ENCODE data around the gene GLI3. TPM values are rescaled to one million over a fixed set of nuclear protein-coding genes. Genes with fewer than 3 reads are reported as not detected.

GLI3 gene
- total RNA-seq, 2 experiments from 2014 or later, result not detected

GRCh38 chr7:42096681-42097561 lies 140.1 kb downstream of the GLI3 start:
- no peak overlapping the region for H3K27ac Mint-ChIP-seq
- TF ChIP-seq CTCF (IDR thresholded peaks at IDR 0.05), result no peak
- no peak for ATAC-seq
- H3K36me3 Mint-ChIP-seq (ENCODE audit: low read depth), result no peaks in the 10 kb centered on the region
- H3K27me3 Mint-ChIP-seq, result no peaks in the 10 kb centered on the region
- H3K4me3 Mint-ChIP-seq, result no peak overlapping the region
- POLR2A ChIA-PET, result no interaction called here
- no peaks in the 10 kb centered on the region for H3K9me3 Mint-ChIP-seq
- intact Hi-C loops (cut with micrococcal nuclease), result no loop called here
- H3K4me1 Mint-ChIP-seq (ENCODE audit: low read depth), result no peaks in the 10 kb centered on the region
- no peak for DNase-seq
- CTCF ChIA-PET, result no interaction called here

DNA sequence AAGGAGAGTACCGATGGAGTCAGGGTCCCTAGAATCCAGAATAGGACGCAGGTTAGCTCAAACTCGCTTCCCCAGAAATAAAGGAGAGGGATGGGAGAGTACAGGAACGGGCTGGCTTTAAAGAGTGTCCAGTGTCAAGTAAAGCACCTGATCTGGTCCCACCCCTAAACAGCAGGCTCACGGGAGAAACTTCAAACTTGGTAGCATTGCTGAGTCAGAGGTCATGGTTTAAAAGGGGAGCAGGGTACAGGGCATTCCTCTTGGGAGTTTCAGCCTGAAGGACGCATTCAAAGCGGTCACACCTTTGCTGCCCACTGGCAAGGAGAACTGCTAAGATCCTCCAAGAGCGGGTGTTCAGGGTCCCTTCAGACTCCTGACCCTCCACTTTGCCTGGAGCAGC lies 140.7 kb downstream of the GLI3 start:
- ChIA-PET CTCF (no interaction called here), POLR2A (no interaction called here)
- Mint-ChIP-seq H3K4me1 (ENCODE audit: low read depth) (no peaks in the 10 kb centered on the region), H3K36me3 (ENCODE audit: low read depth) (no peaks in the 10 kb centered on the region), H3K4me3 (no peak overlapping the region), H3K27ac (no peak overlapping the region), H3K27me3 (no peaks in the 10 kb centered on the region), H3K9me3 (no peaks in the 10 kb centered on the region)
- ATAC-seq (no peak), DNase-seq (no peak)
- TF ChIP-seq CTCF (IDR thresholded peaks at IDR 0.05), result no peak
- intact Hi-C loops (cut with micrococcal nuclease), result no loop called here

DNA sequence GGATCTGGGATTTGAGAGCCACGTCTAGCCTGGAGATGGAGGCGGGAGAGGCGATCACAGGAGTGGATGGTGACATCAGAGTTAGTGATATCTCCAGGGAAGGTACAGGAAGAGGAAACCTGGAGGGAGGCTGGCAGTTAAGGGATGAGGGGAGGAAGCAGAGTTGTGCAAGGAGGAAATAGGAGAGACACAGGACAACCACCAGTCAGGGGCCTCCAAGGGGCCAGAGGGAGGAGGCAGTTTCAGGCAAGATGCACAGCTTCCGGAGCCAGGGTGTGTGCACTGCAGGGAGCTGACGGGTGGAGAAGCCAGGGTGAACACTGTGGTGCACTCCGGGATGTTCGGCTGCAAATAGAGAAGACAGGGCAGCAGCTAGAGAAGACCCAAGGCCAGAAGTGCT lies 141.2 kb downstream of the GLI3 start:
- CTCF ChIA-PET, result no interaction called here
- Mint-ChIP-seq H3K36me3 (ENCODE audit: low read depth) (no peaks in the 10 kb centered on the region), H3K9me3 (no peaks in the 10 kb centered on the region), H3K4me3 (no peak overlapping the region), H3K27ac (no peak overlapping the region), H3K4me1 (ENCODE audit: low read depth) (no peaks in the 10 kb centered on the region), H3K27me3 (no peaks in the 10 kb centered on the region)
- intact Hi-C loops (cut with micrococcal nuclease), result no loop called here
- ATAC-seq (no peak), DNase-seq (no peak)
- POLR2A ChIA-PET, result no interaction called here
- no peak for TF ChIP-seq CTCF (IDR thresholded peaks at IDR 0.05)

- ChIA-PET POLR2A (no interaction called here), CTCF (no interaction called here)
- H3K36me3 Mint-ChIP-seq (ENCODE audit: low read depth), result no peaks in the 10 kb centered on the region
- no peak for TF ChIP-seq CTCF (IDR thresholded peaks at IDR 0.05)
- H3K27me3 Mint-ChIP-seq, result no peaks in the 10 kb centered on the region
- no peak overlapping the region for H3K27ac Mint-ChIP-seq
- ATAC-seq, result no peak
- intact Hi-C loops (cut with micrococcal nuclease), result no loop called here
- H3K4me3 Mint-ChIP-seq, result no peak overlapping the region
- DNase-seq, result no peak
- H3K9me3 Mint-ChIP-seq, result no peaks in the 10 kb centered on the region
- no peaks in the 10 kb centered on the region for H3K4me1 Mint-ChIP-seq (ENCODE audit: low read depth)
Measured at GRCh38 chr7:42093349-42093905, 143.6 kb downstream of the GLI3 start.

Measured in activated CD8-positive, alpha-beta T cell treated with anti-CD3 and anti-CD28 coated beads for 36 hours (primary cell).